ENCODE data around the gene LMO7.

LMO7 gene

DNA sequence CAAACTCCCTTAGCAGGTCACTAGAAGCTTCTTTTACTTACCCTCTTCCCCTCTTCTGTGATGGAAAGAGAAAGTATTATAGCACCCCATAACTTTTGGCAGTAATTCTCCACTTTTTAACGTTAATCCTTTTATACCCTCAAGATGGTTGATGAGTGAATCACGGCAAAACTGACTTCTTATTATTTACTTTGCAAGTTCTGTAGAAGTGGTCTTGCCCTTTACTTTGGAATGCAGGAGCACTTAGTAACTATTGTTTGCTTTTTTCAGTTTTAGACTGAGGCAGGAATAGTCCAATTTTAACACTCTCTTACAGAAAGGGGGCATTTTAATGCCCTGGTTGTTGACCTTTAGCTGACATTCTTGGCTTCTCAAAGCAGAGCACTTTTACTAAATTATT is 260.1 kb downstream of the LMO7 start:
- DNase-seq (ENCODE audit: low spot score) = no peak

DNA sequence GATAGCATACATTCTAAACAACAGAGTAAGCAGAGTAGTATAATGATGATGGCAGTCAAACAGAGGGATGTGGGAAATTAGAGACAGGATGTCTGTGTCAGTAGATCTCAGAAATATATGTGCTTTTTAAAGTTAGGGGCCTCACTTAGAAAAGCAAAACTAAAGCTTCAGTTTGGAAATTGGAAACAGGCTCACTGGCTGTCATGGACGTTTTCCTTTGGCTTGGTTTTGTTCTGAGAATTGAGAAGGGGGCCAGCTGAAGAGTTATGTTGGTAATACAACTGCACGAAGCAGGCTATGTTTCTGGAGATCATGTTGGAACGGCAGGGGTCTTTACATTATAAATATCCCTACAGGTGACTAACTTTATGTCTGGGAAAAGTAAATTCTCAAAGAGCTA is 261.3 kb downstream of the LMO7 start:
- DNase-seq (ENCODE audit: low spot score) = no peak

DNA sequence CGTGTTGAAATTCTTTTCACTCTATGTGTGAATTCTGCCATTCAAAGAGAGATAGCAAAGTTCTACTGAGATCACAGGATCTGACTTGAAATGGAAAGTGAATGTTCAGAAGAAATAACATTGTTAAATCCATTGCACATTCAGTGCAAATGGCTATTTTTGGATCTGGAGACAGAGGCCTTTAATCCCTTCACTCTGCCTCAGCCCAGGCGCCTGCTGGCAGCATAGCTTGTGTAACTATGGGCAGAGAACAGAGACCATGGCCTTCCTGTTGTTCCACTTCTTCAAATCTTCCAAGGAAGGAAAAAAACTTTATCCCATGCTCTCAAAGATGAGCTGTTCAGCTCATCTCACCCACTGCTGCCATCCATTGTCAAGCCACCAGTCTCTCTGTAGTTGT is 265.4 kb downstream of the LMO7 start:
- no peak for DNase-seq (ENCODE audit: low spot score)

DNA sequence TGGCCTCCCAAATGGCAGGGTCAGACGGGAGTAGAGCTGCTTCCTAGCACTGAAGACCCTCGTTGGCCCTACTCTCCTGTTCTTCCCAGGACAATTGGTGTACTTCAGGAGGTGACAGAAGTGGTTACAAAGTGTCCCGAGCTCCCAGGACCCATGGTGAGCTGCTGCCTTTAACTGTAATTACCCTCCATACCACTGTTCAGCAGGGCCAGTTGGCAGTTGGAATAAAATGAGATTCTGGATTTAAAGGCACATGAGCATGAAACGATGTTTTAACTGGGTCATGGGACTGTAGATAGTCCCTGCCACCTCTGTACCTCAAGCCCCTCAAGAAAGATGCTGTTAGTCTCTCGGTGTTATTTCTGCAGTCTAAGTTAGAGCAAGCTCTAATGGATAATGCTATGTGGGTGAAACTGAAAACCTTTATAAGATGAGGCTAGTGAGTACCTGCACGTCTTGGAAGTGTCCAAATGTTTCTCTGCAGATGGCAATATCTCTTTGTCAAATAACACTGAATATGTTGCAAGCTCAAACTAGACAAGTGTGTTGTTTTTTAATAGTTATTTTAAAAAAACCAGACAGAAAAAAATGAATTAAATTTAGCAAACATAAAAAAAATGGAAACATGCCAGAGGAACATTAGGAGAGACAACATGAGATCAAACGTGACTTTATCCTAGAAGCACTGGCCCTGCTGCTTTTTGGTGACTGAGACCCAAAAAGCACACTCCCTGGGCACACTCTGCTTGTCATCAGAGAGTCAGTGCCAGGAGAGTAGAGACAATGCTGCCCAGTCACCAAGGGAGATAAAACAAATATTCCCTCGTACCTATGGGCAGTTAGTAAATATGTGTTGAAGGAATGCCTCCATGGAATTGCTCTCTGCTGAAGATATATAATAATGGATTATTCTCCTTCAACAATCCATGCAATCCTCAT is 266.3 kb downstream of the LMO7 start:
- DNase-seq (ENCODE audit: low spot score) = no peak

DNA sequence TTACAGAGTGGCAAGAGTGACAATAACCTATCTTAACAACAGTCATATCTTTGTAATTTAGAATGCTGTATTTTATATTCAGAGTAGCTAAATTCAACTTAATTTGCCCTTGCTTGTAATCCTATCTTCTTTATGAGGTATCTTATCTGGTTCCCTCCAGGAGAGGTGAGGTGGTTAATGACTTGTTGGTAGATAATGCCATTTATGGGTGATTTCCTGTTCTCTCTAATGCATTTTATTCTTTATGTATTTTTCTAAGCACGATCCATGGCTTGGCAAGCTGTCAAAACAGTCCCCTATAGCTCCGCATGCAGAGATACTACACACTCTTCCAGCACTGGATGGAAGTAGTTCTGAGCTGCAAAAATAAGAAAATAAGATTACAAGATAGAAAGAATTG is 267.9 kb downstream of the LMO7 start:
- DNase-seq (ENCODE audit: low spot score) = no peak

DNA sequence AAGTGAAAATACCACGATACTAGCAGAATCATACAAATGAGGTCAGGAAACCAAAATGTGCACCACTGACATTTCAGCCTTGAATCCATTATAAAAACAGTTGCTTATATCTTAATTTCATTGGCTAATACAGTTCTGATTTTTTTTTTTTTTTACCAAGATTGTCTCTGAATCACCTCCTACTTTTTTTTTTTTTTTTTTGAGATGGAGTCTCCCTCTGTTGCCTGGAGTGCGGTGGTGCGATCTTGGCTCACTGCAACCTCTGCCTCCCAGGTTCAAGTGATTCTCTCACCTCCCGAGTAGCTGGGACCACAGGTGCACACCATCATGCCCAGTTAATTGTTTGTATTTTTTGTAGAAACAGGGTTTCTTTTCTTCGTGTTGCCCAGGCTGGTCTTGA is 270.2 kb downstream of the LMO7 start:
- no peak for DNase-seq (ENCODE audit: low spot score)

DNA sequence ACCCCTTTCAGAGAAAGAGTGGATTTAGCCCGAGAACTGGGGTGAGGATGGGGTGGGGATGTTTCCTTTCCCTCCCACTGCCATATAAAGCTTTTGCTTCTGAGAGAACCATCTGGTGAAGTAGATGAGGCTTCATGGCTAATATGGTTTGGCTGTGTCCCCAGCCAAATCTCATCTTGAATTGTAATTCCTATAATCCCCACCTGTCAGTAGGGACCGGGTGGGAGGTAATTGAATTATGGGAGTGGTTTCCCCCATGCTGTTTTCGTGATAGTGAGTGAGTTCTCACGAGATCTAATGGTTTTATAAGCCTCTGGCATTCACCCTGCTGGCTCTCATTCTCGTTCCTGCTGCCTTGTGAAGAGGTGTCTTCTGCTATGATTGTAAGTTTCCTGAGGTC is 270.9 kb downstream of the LMO7 start:
- no peak for DNase-seq (ENCODE audit: low spot score)

DNA sequence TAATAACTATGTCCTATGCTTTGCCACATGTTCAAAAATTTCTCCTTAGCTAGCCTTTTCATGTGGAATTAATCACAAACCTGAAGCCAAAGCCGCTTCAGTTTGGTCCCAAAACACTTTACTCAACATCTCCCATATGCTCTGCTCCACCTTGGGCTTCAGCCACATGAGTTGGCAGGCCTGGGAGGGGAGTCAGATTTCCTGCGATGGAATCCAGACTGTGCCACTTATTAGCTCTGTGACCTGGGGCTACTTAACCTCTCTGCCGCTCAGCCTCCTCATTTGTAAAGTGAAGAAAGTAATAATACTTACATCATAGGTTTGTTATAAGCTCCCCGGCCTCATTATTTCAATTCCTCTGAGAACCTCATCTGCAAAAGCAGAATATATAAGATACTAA is 272.0 kb downstream of the LMO7 start:
- DNase-seq (ENCODE audit: low spot score) = no peak
